GM12878 (cell line): Measurements from ENCODE around the gene LYRM2.

ENCODE experiments used
- CHD1 ChIP-seq: IDR thresholded peaks from 2 replicates; pipeline ENCODE4 v1.6.1; 2012; ENCODE audit warnings: low read depth, low read length, improper control_type of control experiment
- EZH2 ChIP-seq: IDR thresholded peaks from 2 replicates; pipeline ENCODE4 v1.6.1; 2012; ENCODE audit warnings: low read depth, mild to moderate bottlenecking, control low read depth, inconsistent platforms, low read length, borderline replicate concordance; ENCODE audit not compliant: control insufficient read depth
- SIN3A ChIP-seq: IDR thresholded peaks from 2 replicates; pipeline ENCODE4 v1.6.1; 2012; ENCODE audit warnings: low read depth, low read length, improper control_type of control experiment
- SREBF2 ChIP-seq: IDR thresholded peaks from 2 replicates; pipeline ENCODE4 v1.6.1; 2012; ENCODE audit warnings: mild to moderate bottlenecking, low read length
- TCF7 ChIP-seq: IDR thresholded peaks from 2 replicates; pipeline ENCODE4 v1.6.1; 2014; ENCODE audit warnings: antibody characterized with exemption, borderline replicate concordance

GRCh38 chr6:89649682-89650081 lies 11.1 kb upstream of the LYRM2 start:
- TF ChIP-seq SREBF2 (no peak), EZH2 (no peak), SIN3A (no peak), TCF7 (no peak), CHD1 (no peak)
